Smooth muscle cell (in vitro differentiated cells): ENCODE results near the gene OXTR. TPM values are rescaled to one million over a fixed set of nuclear protein-coding genes. Genes with fewer than 3 reads are reported as not detected.
A peak's percentile ranks its signal among the peaks of the same experiment; 100 is the strongest.

Source experiments
- DNase-seq: peaks from one replicate; lab custom pipeline; 2025; ENCODE audit not compliant: unreplicated experiment; lab: John Stamatoyannopoulos, UW
- H2AFZ ChIP-seq: fragments of 200-600 bp; sonication (generic); 2 replicates; pipeline ENCODE4 v1.6.0; 2016; ENCODE audit warnings: antibody characterized with exemption, low read depth, mild to moderate bottlenecking
- H3F3A ChIP-seq: fragments of 200-600 bp; sonication (generic); 2 replicates; pipeline ENCODE4 v1.6.0; 2017; ENCODE audit warnings: antibody characterized with exemption, low read depth
- H3K27ac ChIP-seq: fragments of 200-600 bp; sonication (generic); 2 replicates; pipeline ENCODE4 v1.5.1; 2016; ENCODE audit warnings: low read depth, mild to moderate bottlenecking
- H3K27me3 ChIP-seq: fragments of 200-600 bp; sonication (generic); 2 replicates; pipeline ENCODE4 v1.6.1; 2016; ENCODE audit warnings: low read depth, mild to moderate bottlenecking
- H3K36me3 ChIP-seq: fragments of 200-600 bp; sonication (generic); 2 replicates; pipeline ENCODE4 v1.5.1; 2016; ENCODE audit warnings: low read depth
- H3K4me1 ChIP-seq: fragments of 200-600 bp; sonication (generic); 2 replicates; pipeline ENCODE4 v1.5.1; 2016; ENCODE audit warnings: low read depth
- H3K4me2 ChIP-seq: fragments of 200-600 bp; sonication (generic); 2 replicates; pipeline ENCODE4 v1.6.0; 2016; ENCODE audit warnings: mild to moderate bottlenecking
- H3K4me3 ChIP-seq: fragments of 200-600 bp; sonication (generic); 2 replicates; pipeline ENCODE4 v1.5.1; 2016; ENCODE audit warnings: mild to moderate bottlenecking
- H3K79me2 ChIP-seq: fragments of 200-600 bp; sonication (generic); 2 replicates; pipeline ENCODE4 v1.6.0; 2016; ENCODE audit warnings: low read depth, mild to moderate bottlenecking
- H3K9ac ChIP-seq: fragments of 200-600 bp; sonication (generic); 2 replicates; pipeline ENCODE4 v1.6.0; 2016; ENCODE audit warnings: low read depth
- H3K9me3 ChIP-seq: fragments of 200-600 bp; sonication (generic); replicated peaks from 2 replicates; pipeline ENCODE4 v1.5.1; 2016; ENCODE audit warnings: low read depth
- H4K20me1 ChIP-seq: fragments of 200-600 bp; sonication (generic); 2 replicates; pipeline ENCODE4 v1.6.0; 2016; ENCODE audit warnings: low read depth
- CTCF ChIP-seq: fragments of 200-600 bp; sonication (generic); IDR thresholded peaks from 2 replicates; pipeline ENCODE4 v1.5.1; 2017; ENCODE audit warnings: borderline replicate concordance, mild to moderate bottlenecking, antibody characterized with exemption; ENCODE audit not compliant: insufficient read depth, poor library complexity, severe bottlenecking
- WGBS: methylation state at CpG from one replicate; pipeline ENCODE4 v1.1.7; 2016; ENCODE audit warnings: low lambda C conversion rate; 5-methylcytosine and 5-hydroxymethylcytosine counted together
- polyA plus RNA-seq: library from polyadenylated mRNA; unstranded; fragments of >200 nt; fragmentation: Nextera tagmentation; extraction: Ambion mirVana; gene quantifications from 2 replicates; pipeline ENCODE4 v1.2.1, GENCODE V29; 2016
- total RNA-seq: library from RNA; depleted of rRNA; stranded (reverse); fragments of >200 nt; gene quantifications from 2 replicates; pipeline ENCODE4 v1.2.3, GENCODE V29; 2014

Gene OXTR
- total and polyA plus RNA-seq, 2 experiments from 2014 or later, result 0.54 to 1.1 TPM

DNA sequence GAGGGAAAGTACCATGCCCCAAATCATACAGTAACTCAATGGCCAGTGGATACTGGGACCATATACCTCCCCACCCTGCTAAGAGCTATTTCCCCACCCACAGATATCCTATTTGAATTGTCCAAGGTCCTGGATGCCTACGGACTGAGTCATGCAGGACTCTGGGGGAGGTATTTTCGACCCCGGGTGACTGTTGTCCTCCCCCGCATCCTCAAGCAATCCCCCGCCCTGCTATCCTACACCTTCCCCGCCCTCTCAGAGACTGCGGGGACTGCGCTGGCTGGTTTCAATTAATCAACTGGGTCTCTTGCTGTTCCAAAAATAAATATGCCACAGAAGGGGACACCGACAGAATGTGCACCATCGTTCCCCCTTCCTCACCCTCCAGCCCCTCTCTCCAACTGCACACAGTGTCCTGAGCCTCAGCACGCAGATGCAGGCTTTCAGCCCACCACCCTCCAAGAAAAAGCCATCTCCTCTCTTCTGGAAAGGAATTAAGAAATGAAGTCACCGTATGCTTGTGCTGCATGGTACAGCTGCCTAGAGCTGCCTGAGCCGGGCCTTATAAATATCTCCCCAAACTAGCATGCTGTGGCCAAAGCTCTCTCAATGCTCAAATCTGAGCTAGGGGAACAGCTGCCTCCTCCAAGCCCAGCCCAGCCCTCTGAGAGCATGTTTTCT, 27.7 kb downstream of the OXTR start:
- H3K27me3 ChIP-seq, result no peaks in the 10 kb centered on the region
- H3K36me3 ChIP-seq, result no peaks in the 10 kb centered on the region
- H3K4me2 ChIP-seq, result peak overlapping the region; percentile 78
- no peak overlapping the region for H3K27ac ChIP-seq
- H4K20me1 ChIP-seq, result no peaks in the 10 kb centered on the region
- no peak for TF ChIP-seq CTCF
- no peak overlapping the region for H2AFZ ChIP-seq
- H3K79me2 ChIP-seq, result no peaks in the 10 kb centered on the region
- no peaks in the 10 kb centered on the region for H3K9me3 ChIP-seq
- no peak overlapping the region for H3K9ac ChIP-seq
- no peak overlapping the region for H3K4me3 ChIP-seq
- peaks cover 7% of the 10 kb centered on the region for H3F3A ChIP-seq
- H3K4me1 ChIP-seq, result peaks cover 14% of the 10 kb centered on the region
- DNase-seq, result no peak
- 6% methylated on average over 12 of the region's 13 CpGs for whole genome bisulfite sequencing

- Histone ChIP-seq H3K36me3 (no peaks in the 10 kb centered on the region), H3K9ac (no peak overlapping the region), H3K9me3 (no peaks in the 10 kb centered on the region), H3F3A (peaks cover 7% of the 10 kb centered on the region), H3K4me3 (no peak overlapping the region), H3K27ac (no peak overlapping the region), H2AFZ (no peak overlapping the region), H4K20me1 (no peaks in the 10 kb centered on the region), H3K27me3 (no peaks in the 10 kb centered on the region), H3K79me2 (no peaks in the 10 kb centered on the region), H3K4me2 (peak overlapping the region; percentile 4), H3K4me1 (peaks cover 14% of the 10 kb centered on the region)
- no peak for TF ChIP-seq CTCF
- WGBS, result 60% methylated on average over 5 of the region's 5 CpGs
- no peak for DNase-seq
These were observed 29.5 kb downstream of the OXTR start for GRCh38 chr3:8739757-8740504.

DNA sequence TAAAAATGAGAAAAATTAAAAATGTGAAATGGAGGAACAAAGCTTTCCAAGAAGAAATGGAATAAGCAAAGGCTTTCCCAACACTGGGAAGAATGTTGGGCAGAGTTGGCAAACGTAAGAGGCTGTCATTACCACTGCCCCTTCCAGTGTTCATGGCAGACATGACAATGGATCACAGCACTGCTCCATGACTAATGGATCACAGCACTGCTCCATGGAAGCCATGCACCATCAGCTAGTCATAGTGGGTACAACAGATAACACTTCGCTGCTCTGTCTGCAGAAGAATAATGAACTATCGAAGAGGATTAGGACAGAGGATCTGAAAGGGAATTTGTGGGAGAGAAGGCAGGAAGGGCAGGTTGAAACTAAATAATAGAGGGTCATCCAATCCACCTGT, 30.8 kb downstream of the OXTR start:
- H3K4me2 ChIP-seq, result no peak overlapping the region
- H3K36me3 ChIP-seq, result no peaks in the 10 kb centered on the region
- H3K79me2 ChIP-seq, result no peaks in the 10 kb centered on the region
- H2AFZ ChIP-seq, result no peak overlapping the region
- DNase-seq, result no peak
- TF ChIP-seq CTCF, result no peak
- 90% methylated on average over 3 of the region's 3 CpGs for WGBS
- no peaks in the 10 kb centered on the region for H4K20me1 ChIP-seq
- no peak overlapping the region for H3K4me3 ChIP-seq
- H3K27ac ChIP-seq, result no peak overlapping the region
- H3K27me3 ChIP-seq, result no peaks in the 10 kb centered on the region
- peaks cover 7% of the 10 kb centered on the region for H3F3A ChIP-seq
- peaks cover 14% of the 10 kb centered on the region for H3K4me1 ChIP-seq
- no peak overlapping the region for H3K9ac ChIP-seq
- H3K9me3 ChIP-seq, result no peaks in the 10 kb centered on the region
